ENCODE measurements around the gene SLC26A2. TPM values are rescaled to one million over a fixed set of nuclear protein-coding genes. Genes with fewer than 3 reads are reported as not detected.

SLC26A2 gene
- total RNA-seq, 1 donor from 2014 or later = 1.8 TPM

GRCh38 chr5:149936044-149936699 is 24.4 kb upstream of the SLC26A2 start:
- no peak for DNase-seq (ENCODE audit: low read depth)
- FAIRE-seq = no peak
- Histone ChIP-seq H3K36me3 (ENCODE audit: control insufficient read depth, insufficient read depth, low read length) (no peaks in the 10 kb centered on the region), H3K4me3 (ENCODE audit: low read depth, low read length) (no peak overlapping the region), H3K27me3 (ENCODE audit: control insufficient read depth, insufficient read depth, low read length) (no peaks in the 10 kb centered on the region)
- no peak for TF ChIP-seq CTCF (IDR thresholded peaks at IDR 0.05; ENCODE audit: insufficient read depth, low read length, severe bottlenecking)

- Histone ChIP-seq H3K4me3 (ENCODE audit: low read depth, low read length) (no peak overlapping the region), H3K36me3 (ENCODE audit: control insufficient read depth, insufficient read depth, low read length) (no peaks in the 10 kb centered on the region), H3K27me3 (ENCODE audit: control insufficient read depth, insufficient read depth, low read length) (no peaks in the 10 kb centered on the region)
- TF ChIP-seq CTCF (IDR thresholded peaks at IDR 0.05; ENCODE audit: insufficient read depth, low read length, severe bottlenecking) = no peak
- no peak for FAIRE-seq
- no peak for DNase-seq (ENCODE audit: low read depth)
Observed at GRCh38 chr5:149936700-149937091, 23.9 kb upstream of the SLC26A2 start.

- TF ChIP-seq CTCF (IDR thresholded peaks at IDR 0.05; ENCODE audit: insufficient read depth, low read length, severe bottlenecking) = no peak
- DNase-seq (ENCODE audit: low read depth) (peak; percentile 87), FAIRE-seq (no peak)
- Histone ChIP-seq H3K36me3 (ENCODE audit: control insufficient read depth, insufficient read depth, low read length) (no peaks in the 10 kb centered on the region), H3K27me3 (ENCODE audit: control insufficient read depth, insufficient read depth, low read length) (no peaks in the 10 kb centered on the region), H3K4me3 (ENCODE audit: low read depth, low read length) (no peak overlapping the region)
Observed at GRCh38 chr5:149937610-149938009, 22.9 kb upstream of the SLC26A2 start.

- peak; percentile 82 for DNase-seq (ENCODE audit: low read depth)
Observed at GRCh38 chr5:149938279-149938678, 22.3 kb upstream of the SLC26A2 start.

GRCh38 chr5:149938791-149939358 is 21.7 kb upstream of the SLC26A2 start:
- FAIRE-seq = peak; percentile 88
- DNase-seq (ENCODE audit: low read depth) = peak; percentile 97
- Histone ChIP-seq H3K4me3 (ENCODE audit: low read depth, low read length) (no peak overlapping the region), H3K36me3 (ENCODE audit: control insufficient read depth, insufficient read depth, low read length) (no peaks in the 10 kb centered on the region), H3K27me3 (ENCODE audit: control insufficient read depth, insufficient read depth, low read length) (no peaks in the 10 kb centered on the region)
- no peak for TF ChIP-seq CTCF (IDR thresholded peaks at IDR 0.05; ENCODE audit: insufficient read depth, low read length, severe bottlenecking)

More at GRCh38 chr5:149938279-149938678, 22.3 kb upstream of the SLC26A2 start:
- no peak for FAIRE-seq
- no peaks in the 10 kb centered on the region for H3K36me3 ChIP-seq (ENCODE audit: control insufficient read depth, insufficient read depth, low read length)
- no peak overlapping the region for H3K4me3 ChIP-seq (ENCODE audit: low read depth, low read length)
- TF ChIP-seq CTCF (IDR thresholded peaks at IDR 0.05; ENCODE audit: insufficient read depth, low read length, severe bottlenecking) = no peak
- H3K27me3 ChIP-seq (ENCODE audit: control insufficient read depth, insufficient read depth, low read length) = no peaks in the 10 kb centered on the region
